HS-5 (cell line): ENCODE results near the gene NR0B2.
"Not testable (repeated sequence)": the region's sequence is repeated elsewhere in the genome, so short reads cannot be mapped to it uniquely, and the experiment has no call there.

Source experiments
- DNase-seq: peaks from one replicate; pipeline ENCODE4 v3.0.0-alpha.2; 2012; ENCODE audit warnings: low read depth

NR0B2 gene, protein sequence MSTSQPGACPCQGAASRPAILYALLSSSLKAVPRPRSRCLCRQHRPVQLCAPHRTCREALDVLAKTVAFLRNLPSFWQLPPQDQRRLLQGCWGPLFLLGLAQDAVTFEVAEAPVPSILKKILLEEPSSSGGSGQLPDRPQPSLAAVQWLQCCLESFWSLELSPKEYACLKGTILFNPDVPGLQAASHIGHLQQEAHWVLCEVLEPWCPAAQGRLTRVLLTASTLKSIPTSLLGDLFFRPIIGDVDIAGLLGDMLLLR

DNA sequence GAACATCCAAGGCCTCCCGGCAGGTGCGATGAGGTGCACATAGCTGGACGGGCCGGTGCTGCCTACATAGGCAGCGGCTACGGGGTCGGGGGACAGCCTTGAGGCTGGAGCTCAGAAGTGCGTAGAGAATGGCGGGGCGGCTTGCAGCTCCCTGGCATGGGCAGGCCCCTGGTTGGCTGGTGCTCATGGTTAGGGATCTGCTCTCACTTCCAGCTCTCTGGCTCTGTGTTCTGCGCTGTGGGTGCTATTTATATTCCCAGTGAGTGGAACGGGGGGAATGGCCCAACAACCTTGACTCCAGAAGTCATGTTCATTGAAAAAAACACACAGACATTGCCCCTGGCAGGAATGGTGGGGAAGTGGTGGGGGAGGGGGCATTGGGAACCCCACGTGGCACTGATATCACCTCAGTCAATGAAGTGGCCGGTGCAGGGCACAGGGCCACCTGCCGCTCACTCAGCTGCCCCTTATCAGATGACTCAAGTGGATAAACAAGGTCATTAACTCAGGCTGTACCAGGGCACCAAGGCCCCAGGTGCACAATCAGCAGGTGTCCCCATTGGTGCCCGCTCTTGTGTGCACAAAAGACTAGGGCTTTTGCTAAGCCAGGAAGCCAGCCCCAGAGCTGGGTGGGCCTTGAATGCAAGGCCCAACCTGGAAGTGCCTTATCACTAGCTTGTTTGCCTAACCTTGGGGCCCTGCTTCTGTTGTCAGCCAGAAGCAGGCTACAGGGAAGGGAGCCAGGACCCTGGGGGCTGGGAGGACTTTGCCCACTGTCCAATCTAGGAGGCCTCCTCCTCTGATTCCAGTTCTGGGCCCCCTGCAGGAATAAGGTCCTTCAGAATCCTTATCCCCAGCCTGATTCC is at the start of gene NR0B2:
NR0B2 (minus strand) TSS at position 222 of the 866 bp plus-strand sequence; CDS start at position 187, 35 bp downstream.
- no peak for DNase-seq

DNA sequence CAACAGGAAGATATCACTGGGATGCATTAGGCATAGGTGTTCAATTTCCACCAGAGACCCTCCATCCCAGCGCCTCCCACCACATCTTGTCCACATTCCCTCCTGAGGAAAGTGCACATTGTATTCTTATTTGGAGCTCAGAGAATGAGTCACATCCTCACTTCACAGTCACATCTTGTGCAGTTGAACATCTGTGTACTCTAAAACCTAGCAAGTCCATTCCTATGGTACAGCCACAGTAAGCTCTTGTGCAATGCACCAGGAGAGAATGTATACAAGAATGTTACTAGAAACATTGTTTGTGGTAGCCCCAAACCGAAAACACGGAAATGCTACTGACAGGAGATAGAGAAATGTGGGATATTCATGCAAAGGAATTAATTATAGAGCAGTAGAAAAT is 48.1 kb upstream of the NR0B2 start:
- DNase-seq: peak; percentile 93

DNA sequence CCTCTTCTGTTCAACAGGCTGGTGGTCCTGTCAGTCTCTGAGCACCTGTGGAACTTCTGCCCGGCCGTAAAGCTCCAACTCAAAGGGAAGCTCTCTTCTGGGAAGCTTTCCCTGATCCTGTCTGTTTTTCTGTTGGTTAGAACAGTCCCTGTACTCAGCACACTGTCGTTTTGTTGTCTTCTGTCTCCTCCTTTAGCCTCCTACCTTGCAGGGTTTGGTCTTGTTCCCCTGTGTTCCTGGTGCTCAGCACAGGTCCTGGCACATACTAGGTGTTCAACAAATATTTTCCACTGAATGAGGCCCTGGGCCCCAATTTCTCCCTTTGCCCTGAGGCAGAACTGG is 46.8 kb upstream of the NR0B2 start:
- no peak for DNase-seq

DNA sequence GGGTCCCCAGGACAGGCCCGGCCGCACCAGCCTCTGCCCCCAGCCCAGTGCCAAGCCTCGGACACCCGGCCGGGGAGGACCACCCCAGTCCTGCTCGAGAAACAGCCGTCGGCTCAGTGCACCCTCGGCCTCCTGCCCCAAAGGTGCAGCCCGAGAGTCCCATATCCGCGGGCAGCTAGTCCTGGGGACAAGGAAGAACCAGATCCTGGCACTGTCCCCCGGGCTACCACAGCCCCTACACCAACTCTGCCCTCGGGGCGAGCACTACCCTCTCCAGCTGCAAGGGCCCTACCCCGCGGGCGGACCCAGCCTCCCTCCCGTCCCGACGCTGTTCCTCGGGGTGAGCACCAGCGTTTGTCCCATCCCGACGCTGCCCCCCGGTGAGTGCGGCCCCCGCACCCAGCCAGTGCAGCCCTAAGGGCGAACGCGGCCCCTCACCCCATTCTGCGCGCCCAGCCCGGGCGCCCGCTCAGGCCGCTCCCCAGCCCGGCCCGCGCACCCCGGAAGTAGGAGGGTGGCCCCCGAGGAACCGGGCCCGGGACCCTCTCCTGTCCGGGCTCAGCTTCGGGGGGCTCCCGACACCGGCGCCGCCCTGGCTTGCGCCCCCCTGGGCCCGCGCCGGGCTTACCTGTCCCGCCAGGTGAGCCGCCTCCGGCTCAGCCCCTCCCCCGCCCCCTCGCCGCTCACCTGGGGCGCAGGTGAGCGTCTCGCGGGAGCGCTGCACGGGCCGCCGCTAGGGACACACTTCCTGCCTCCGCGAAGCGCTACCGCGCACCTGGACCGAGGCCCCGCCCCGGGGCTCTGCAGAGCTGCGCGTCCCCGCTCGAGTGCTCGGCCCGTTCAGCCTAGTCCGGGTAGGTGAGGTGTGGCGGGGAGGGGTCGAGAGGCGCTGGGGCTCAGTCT is 46.2 kb upstream of the NR0B2 start, which contains the start of gene KDF1:
KDF1 (minus strand) TSS at position 747 of the 903 bp plus-strand sequence. CDS start 8,088 bp downstream, outside the sequence.
- no peak for DNase-seq

DNA sequence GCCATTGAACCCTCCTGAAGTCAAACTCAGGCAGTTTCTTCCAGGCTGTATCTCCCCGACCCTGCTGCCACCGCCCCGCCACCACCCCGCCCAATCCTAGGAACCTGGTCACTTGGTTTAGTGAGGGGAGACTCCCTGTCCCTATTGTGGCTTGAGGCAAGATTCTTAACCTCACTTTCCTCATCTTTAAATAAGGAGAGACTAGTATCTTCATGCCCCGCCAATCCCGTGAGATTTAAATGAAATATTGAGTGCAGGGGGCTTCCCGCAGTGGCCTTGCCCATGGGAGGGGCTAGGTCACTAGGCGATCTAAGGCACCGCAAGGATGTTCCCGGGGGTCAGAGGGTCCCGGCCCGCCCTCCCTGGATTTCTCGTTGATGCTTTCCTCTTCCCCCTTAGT is 45.5 kb upstream of the NR0B2 start:
- no peak for DNase-seq

DNA sequence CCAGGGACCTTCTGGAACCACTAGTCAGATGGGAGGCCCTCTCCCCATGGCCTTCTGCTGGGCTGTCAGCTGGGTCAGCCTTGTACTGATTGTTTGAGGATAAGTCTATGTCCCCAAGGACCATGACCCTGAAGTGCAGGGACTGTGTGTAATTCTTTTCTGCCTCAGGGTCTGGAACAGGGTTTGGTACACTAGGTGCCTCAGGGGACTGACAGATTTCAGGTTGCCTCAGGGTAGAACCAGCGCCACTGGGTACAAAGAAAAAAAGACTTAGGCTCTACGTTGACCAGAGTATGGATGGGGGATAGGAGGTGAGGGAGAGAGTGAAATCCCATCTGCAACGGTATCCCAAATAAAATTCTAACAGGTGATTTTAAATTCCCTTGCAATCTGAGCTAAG is 43.5 kb upstream of the NR0B2 start:
- DNase-seq: no peak

DNA sequence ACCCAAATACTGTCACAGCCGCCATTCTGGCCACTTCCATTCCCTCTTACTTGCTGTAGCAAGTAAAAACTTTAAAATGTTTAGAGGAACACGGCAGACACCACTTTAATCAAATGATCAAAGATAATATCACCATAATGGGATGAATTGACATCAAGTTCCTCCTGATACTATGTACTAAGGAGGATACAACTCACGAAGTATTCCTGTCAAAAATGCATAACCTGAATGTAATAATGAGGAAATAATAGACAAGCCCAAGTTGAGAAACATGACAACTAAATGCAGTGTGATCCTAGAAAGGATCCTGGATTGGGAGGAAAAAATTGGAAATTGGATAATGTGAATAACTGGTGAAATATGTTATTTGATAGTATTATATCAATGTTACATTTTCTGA is 42.5 kb upstream of the NR0B2 start:
- no peak for DNase-seq

DNA sequence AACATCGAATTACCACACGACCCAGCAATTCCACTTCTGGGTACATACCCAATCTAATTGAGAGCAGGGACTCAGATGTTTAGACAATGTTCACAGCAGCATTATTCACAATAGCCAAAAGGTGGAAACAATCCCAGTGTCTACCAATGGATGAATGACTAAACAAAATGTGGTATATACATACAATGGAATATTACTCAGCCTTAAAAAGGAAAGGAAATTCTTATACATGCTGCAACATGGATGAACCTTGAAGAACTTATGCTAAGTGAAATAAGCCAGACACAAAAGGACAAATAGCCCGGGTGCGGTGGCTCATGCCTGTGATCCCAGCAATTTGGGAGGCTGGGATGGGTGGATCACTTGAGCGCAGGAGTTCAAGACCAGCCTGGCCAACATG is 39.6 kb upstream of the NR0B2 start:
- DNase-seq: no peak

DNA sequence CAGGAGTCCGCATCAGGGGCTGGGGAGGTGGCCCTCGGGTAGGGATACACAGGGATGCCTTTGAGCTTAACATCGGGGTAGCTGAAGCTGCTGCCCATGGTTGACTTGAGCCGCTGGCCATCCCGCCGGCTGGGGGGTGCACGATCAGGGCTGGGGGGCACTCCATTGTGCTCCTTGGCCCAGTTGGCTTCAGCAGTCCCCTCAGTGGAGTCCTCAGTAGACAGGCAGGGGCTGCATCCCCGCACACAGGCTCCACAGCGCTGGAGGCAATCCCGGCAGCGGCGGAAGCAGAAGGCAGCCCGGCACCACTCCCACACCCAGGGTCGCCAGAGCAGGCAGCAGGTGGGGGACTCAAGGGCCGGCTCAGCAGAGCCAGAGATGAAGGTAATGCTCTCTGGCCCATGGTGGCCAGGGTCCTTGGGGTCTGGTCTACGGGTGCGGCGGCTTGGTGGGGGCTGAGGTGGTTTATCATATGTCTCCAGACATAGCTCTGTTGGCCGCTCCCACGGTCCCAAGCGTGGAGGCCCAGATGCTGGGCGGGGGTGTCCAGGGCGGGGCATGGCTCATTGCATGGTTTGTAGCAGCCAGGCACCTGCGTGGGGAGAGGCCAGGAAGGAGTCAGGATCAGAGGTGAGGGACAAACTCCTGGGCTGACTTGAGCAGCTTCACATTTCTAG is 38.2 kb upstream of the NR0B2 start:
- no peak for DNase-seq

DNA sequence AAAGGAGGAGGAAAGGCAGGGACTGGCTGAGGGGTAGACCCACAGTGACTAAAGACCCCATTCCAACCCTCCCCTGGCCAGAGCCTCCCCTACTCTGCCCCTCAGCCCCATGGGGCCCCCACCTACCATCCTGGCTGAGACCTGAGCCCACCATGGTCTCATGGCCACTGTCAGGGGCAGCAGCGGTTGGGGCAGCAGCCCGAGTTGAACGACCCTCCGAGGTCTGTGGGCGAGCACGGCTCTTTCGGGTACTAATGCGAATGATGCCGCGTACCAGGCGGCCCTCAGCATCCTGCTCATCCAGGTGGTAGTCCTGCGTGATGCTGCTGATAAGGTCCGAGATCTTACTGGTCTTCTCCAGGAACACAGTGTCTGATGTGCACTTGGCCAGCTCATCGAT is 37.4 kb upstream of the NR0B2 start:
- no peak for DNase-seq

DNA sequence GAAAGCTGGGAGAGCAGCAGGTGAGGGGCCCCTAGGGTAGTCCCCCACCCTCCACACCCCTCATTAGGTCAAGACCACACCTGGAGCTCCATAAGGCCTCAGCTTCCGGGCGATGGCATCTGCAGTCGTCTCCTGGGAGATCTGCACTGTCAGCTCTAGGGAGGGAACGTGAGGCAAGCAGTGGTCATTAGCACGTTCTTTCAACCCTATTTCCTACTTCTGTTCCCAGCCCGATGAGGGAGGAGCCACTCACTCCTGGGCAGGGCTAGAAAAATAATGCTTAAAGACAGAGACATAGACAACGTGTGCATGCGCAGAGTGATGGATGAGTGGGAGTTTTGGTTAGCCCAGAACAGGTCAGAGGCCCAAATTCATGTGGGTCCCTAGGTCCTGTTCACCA is 36.8 kb upstream of the NR0B2 start:
- DNase-seq: no peak

DNA sequence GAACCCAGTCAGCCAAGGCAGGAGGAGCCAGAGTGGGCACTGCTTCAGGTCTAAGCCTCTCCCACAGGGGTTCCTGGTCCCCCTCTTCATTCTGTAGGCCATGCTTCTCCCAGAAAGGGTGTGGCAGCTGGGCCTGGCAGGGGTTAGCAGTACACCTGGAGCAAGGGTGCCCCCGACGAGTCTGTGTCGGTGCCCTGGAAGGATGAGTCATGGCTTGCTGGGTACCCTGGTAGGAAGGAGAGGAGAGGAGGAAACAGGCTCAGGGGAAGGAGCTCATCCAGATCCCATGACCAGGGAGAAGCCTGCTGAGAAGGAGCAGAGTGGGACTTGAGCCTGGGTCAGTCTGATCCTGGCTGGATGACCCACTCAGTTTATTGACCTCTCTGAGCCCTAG is 36.1 kb upstream of the NR0B2 start:
- no peak for DNase-seq

DNA sequence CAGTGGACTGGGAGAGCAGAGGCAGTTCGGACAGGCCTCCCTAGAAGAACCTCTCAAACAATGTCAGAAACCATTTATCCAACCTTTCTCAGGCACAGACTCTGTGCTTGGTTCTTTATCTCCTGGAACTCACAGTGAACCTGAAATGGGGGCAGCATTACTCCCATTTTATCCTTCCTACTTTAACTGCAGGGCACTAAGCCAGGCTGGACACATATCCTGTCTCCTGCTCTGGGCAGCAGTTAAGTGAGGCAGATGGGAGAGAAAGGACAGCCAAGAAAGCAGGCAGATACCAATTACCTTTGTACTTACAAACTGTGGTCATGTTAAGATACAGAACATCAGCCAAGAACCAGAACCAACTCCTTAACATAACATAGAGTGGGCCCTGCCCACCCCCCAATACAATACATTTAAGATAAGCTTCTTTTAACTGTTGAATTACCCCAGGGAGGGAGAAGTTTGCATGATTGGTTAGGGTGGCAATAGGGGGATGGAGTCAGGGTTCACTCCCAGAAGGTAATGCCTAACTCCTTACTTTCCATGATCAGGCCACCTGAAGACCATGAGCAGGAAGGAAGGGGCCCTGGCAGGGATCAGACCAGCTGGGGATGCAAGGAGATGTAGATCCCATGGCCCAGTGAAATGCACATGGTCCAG is 35.6 kb upstream of the NR0B2 start:
- DNase-seq: no peak

DNA sequence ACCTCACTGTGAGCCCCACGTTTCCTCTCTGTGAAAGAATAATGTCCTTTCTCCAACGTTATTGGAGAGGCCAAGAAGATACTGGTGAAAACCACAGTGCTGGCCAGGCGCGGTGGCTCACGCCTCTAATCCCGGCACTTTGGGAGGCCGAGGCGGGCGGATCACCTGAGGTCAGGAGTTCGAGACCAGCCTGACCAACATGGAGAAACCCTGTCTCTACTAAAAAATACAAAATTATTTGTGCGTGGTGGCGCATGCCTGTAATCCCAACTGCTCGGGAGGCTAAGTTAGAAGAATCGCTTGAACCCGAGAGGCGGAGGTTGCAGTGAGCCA is 34.9 kb upstream of the NR0B2 start:
- not testable (repeated sequence) for DNase-seq

DNA sequence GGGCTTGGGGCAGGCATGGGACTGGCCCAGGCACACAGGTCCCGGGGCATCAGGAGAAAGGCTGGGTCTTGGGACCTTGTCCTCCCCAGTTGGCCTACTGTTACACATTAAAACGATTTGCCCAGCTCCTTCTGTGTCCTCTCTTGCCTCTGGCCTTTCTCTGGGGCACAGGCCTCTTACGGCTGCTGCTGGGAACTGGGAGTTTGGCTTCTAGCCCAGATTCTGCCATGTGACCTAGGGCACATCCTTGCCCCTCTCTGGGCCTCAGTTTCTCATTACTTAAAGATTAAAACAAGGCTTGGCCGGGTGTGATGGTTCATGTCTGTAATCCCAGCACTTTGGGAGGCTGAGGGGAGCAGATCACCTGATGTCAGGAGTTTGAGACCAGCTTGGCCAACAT is 32.5 kb upstream of the NR0B2 start:
- DNase-seq: no peak

DNA sequence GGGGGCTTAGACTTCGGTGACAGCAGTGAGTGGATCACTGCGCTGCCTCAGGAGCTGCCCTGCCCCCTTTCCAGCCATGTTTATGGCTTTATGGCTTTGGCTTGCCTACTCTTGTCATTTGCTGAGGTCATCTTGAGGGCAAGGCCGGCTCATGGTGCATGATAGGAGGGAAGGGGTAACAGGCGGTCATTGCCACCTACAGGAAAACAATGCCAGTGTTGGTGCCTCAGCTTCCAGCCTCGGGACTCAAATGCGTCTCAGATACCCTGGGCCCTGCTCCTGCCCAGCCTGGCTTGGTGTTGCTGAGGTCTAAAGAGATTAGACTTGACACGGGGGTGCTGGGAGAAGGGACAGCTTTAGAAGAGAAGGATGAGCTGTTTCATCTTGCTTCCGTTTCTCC is 32.0 kb upstream of the NR0B2 start:
- no peak for DNase-seq

DNA sequence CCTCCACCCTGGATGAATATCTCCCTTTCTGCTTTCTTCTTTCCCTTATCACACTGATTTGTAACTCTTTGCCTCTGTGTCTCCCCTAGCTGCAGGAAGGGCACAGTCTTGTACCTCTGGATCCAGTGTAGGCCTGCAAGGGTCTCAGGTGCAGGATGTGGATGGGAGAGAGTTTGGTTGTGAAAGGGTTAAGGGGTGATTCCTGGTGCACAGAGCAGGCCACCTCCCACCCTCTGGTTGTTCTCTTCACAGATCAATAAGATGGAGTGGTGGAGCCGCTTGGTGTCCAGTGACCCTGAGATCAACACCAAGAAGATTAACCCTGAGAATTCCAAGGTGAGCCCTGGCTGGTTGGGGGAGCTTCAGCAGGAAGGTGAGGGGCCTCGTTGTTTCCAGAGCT is 31.4 kb upstream of the NR0B2 start:
- DNase-seq: no peak

DNA sequence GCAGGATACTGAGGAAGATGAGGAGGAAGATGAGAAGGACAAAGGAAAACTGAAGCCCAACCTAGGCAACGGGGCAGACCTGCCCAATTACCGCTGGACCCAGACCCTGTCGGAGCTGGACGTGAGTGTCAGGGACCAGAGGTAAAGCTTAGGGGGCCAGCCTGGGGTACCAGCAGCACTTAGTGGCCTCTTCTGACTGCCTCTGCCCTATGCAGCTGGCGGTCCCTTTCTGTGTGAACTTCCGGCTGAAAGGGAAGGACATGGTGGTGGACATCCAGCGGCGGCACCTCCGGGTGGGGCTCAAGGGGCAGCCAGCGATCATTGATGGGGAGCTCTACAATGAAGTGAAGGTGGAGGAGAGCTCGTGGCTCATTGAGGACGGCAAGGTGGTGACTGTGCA is 28.9 kb upstream of the NR0B2 start:
- DNase-seq: no peak

DNA sequence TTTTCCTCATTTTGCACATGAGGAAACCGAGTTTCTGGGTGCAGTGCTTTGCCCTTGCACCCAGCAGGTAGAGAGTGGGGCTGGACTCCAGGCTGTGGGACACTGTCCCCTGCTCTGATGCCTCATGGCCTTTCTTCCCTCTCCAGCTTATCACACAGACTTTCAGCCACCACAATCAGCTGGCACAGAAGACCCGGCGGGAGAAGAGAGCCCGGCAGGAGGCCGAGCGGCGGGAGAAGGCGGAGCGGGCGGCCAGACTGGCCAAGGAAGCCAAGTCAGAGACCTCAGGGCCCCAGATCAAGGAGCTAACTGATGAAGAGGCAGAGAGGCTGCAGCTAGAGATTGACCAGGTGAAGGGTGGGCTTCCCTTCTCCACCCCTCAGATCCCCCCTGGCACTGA is 27.5 kb upstream of the NR0B2 start:
- DNase-seq: no peak

DNA sequence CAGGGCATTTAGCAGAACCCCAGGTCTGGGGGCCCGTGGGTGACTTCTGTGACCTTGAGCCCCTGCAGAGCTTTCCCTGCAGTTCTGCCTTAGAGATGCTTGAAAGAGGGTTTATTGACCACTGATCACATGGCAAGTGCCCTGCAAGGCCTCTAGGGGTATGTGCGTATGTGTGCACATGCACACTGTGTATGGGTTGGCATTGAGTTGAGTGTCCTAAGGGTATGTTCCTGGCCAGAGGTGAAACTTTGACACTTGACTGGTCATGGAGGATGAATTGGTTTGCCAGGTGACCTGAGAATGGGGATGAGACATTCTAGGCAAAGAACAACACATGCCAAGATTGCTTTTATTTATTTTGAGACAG is 24.9 kb upstream of the NR0B2 start:
- no peak for DNase-seq

DNA sequence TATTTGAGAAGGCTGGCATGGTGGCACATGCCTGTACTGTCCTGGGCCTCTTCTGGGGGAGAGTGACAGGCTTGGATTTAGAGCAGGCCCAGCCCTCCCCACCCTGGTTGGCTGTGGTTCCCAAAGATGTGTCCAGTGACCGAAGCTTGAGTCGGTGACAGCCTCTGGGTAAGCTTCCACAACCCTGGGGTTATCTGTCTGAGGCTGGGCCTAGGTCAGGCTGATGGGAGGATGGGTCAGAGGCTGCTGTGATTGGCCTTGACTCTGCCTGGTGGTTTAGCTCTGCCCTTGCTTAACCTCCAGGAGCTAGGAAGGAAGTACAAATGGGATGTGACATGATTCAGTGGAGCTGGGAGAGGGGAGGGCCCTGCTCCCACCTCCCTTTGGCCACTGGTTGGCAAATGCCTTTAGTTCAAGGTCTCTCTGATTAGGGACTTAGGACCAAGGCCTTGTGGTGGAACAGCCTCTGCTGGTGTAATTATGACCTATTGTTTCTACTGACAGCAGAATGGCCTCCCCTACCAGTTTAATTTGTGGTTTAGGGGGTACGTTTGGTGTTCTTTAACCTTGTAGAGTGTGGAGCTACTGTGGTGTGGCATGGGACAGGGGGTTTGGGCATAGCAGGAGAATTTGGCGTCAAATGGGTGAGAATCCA is 24.4 kb upstream of the NR0B2 start:
- DNase-seq: no peak
